SHP77 (cell line): ENCODE results near the gene FXYD3.

Experiments
- DNase-seq, 2 experiments: peaks; one replicate each; lab custom pipeline; 2025; lab: John Stamatoyannopoulos, UW

The FXYD3 gene

DNA sequence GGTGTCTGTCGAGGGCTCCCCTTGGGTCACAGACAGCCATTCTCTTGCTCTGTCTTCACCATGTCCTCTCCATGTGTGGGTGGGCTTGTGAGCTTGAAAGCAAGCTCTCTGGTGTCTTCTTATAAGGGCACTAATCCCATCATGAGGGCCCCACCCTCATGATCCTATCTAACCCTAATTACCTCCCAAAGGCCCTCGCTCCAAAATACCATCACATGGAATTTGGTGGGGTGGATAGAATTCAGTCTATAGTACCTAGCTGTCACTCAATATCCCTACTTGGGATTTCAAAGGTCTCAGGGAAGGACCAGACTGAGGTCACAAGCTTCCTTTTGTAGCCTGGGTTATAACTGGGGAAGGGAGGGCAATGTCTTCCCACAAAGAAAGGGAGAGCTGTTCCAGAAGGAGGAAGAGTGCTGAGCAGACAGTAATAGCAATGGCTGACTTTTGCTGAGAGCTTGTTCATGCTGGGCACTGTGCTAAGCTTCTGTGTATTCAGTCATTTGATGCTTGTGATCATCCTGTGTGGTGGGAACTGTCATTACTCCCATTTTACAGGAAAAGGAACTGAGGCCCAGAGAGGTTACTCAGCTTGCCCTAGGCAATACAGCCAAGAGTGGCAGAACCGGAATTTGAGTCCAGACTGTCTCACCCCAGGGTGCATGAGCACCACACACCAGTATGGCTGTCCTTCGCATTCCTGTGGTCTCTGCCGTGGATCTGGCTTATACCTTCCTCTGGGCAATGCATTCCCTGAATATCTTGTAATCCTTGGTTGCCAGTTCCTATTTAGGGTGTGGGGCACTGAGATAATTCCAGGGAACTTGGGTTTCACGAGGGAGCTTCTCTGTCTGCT, 47.1 kb downstream of the FXYD3 start:
- DNase-seq = no peak

GRCh38 chr19:35164418-35164817, 48.8 kb downstream of the FXYD3 start:
- no peak for DNase-seq

DNA sequence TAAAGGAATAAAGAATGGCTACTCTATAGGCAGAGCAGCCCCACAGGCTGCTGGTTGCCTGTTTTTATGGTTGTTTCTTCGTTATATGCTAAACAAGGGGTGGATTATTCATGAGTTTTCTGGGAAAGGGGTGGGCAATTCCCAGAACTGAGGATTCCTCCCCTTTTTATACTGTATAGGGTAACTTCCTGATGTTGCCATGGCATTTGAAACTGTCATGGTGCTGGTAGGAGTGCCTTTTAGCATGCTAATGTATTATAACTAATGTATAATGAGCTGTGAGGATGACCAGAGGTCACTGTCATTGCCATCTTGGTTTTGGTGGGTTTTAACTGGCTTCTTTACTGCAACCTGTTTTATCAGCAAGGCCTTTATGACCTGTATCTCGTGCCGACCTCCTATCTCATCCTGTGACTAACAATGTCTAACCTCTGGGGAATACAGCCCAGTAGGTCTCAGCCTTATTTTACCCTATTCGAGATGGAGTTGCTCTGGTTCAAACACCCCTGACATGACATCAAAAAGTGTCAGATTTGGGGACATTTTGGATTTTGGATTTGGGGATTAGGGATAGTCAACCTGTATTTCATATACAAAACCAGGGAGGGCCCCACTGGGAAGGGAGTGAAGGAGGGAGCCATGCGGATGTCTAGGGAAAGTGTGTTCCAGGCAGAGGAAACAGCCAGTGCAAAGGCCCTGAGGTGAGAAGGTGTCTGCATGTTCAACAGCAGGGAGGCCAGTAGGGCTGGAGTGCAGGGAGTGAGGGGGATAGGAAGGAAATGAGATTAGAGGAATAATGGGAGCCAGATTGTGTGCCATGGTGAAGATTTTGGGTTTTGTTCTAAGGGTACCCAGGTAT, 49.8 kb downstream of the FXYD3 start:
- no peak for DNase-seq

DNA sequence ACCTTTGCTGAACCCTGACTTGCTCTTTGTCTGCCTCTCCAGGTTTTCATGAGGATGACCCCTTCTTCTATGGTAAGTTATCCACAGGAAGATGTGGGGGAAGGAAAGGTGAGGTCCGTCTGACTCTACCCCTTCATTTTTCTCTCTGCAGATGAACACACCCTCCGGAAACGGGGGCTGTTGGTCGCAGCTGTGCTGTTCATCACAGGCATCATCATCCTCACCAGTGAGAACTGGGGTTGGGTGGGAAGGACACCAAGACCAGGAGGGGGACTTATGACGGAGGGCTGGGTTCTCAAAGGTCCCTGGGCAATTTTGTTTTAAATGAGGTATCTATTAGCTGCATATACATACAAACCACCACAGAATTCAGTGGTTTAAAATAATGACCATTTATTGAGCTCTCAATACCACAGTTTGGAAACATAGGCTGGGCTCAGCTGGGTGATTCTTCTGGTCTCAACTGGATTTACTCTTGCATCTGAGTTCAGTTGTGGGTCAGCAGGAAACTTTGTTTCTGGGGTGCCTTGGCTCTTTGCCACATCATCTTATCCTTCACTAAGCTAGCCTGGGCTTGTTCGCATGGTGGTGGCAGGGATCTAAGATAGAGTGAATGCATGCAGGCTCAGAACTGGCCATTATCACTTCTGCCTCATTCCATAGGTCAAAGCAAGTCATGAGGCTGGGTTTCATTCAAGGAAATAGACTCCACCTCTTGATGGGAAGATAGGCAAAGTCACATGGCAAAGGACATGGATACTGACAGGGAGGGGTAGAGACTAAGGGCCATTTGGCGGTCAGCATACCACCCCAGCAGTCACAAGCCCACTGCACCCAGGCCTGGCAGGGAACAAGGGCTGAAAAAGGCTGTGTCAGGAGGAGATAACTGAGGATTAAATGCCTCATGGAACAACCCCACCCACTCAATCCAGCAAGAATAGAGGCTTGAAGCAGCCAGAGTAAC, 50.8 kb downstream of the FXYD3 start:
- DNase-seq = no peak

DNA sequence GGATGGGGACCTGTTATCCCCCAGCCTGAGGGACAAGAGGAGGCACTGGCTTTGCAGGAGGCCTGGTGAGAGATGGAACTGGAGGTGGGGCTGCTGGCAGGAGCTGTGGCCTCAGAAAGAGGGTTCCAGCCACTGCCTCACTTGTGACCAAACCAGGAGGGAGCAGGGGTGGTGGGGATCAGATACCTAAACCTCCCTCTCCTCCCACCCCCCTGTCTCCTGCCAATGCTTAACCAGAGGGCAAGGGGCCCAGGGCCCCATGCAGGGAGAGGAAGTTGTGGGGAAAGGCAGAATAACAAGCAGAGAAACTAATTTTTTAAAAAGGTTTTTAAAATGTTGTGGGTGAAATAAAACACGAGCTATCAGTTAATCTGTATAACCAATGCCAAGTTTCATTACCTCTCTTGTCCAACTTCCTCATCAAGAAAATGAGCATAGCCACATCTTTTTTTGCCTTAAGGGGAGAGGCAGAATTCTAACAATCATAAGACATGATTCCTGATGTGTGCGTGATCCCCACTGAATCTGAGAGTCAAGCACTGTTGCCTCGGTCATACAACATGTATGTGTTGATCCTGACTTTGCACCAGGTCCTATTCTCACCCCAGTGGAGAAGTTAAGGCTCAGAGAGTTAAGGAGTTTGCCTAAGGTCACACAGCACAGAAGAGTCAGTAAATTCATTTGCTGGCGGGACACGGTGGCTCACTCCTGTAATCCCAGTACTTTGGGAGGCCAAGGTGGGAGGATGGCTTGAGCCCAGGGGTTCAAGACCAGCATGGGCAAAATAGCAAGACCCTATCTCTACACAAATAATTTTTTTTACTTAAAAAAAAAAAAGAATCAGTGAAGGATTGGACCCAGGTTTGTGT, 51.9 kb downstream of the FXYD3 start:
- no peak for DNase-seq

- DNase-seq = no peak
Measured at GRCh38 chr19:35168196-35168595, 52.6 kb downstream of the FXYD3 start.

- no peak for DNase-seq
Measured at GRCh38 chr19:35169221-35169995, 53.8 kb downstream of the FXYD3 start.

- DNase-seq = no peak
Measured at GRCh38 chr19:35170359-35171061, 54.9 kb downstream of the FXYD3 start.

- DNase-seq = no peak
Measured at GRCh38 chr19:35171730-35172129, 56.1 kb downstream of the FXYD3 start.
